IPS DF 19.7 (cell line): ENCODE results near the gene COX8A.
"Not testable (repeated sequence)": the region's sequence is repeated elsewhere in the genome, so short reads cannot be mapped to it uniquely, and the experiment has no call there.

ENCODE experiments used
- DNase-seq: peaks from one replicate; pipeline ENCODE4 v3.0.0-alpha.2; 2013; ENCODE audit warnings: low read depth, low spot score

The COX8A gene, protein sequence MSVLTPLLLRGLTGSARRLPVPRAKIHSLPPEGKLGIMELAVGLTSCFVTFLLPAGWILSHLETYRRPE

GRCh38 chr11:63974259-63975143 is at the start of gene COX8A:
COX8A (plus strand) TSS chr11:63974620; CDS start chr11:63974681, 61 bp downstream.
- peak; percentile 100 for DNase-seq

GRCh38 chr11:63929616-63930015 is 44.8 kb upstream of the COX8A start:
- DNase-seq, result no peak

DNA sequence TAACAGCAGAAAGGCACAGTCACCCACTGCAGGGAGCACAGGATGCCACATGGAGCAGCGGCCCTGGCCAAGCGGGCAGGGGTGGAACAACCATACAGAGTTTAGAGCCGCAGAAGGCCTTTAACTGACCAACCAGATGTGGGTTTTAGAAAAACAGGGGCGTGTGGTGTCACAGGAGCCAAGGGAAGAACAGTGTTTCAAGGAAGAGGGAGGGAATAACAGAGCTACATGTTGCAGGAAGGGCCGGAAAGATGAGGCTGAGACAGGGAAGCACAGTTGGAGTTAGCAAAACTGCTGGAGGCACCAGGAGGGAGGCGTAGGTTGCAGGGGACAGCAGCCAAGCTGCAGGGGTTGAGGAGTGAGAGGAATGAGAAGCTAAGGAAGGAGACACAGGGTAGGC is 43.4 kb upstream of the COX8A start:
- no peak for DNase-seq

- DNase-seq, result no peak
Measured at GRCh38 chr11:63931876-63932275, 42.5 kb upstream of the COX8A start.

GRCh38 chr11:63933459-63933858 is 41.0 kb upstream of the COX8A start:
- DNase-seq, result no peak

- no peak for DNase-seq
Measured at GRCh38 chr11:63937713-63938478, 36.5 kb upstream of the COX8A start.

- DNase-seq, result no peak
Measured at GRCh38 chr11:63938479-63939396, 35.7 kb upstream of the COX8A start, which contains the start of gene NAA40. NAA40 (plus strand) TSS chr11:63939002; CDS start chr11:63939097, 95 bp downstream.

- DNase-seq, result no peak
Measured at GRCh38 chr11:63939397-63939891, 35.0 kb upstream of the COX8A start.

- DNase-seq, result no peak
Measured at GRCh38 chr11:63940786-63941185, 33.6 kb upstream of the COX8A start.

- DNase-seq, result no peak
Measured at GRCh38 chr11:63941901-63942300, 32.5 kb upstream of the COX8A start.

- DNase-seq, result no peak
Measured at GRCh38 chr11:63942803-63943202, 31.6 kb upstream of the COX8A start.

- DNase-seq, result no peak
Measured at GRCh38 chr11:63944987-63945386, 29.4 kb upstream of the COX8A start.

- DNase-seq, result peak; percentile 50
Measured at GRCh38 chr11:63945477-63946163, 28.8 kb upstream of the COX8A start.

DNA sequence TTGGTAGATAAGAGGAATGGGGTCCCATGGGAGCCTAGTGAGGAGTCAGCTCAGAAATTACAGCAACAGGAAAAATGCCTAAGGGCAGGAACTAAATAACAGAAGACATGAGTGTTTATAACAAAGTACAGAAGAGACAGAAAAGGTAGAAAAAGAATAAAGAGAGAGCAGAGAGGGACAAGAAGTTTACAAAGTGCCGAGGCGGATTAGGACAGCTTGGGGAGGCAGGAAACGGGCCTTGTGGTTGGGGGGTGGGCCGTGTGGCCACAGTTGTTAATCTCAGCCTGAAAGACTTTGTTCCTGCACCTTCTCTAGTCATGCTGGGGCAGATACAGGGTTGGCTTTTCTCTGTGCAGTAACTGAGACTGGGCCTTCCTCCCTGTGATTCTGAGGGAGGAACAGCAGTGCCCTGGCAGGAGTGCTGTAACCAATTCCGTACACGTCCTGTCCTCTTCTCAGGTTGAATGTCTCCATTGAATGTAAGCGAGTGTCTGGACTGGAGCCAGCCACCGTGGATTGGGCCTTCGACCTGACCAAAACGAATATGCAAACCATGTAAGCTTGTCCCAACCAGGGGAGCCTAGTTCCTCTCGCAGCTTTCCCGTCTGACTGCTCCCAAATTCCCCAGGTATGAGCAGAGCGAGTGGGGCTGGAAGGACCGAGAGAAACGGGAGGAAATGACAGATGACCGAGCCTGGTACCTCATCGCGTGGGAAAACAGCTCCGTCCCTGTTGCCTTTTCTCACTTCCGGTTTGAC is 22.5 kb upstream of the COX8A start:
- DNase-seq, result no peak

DNA sequence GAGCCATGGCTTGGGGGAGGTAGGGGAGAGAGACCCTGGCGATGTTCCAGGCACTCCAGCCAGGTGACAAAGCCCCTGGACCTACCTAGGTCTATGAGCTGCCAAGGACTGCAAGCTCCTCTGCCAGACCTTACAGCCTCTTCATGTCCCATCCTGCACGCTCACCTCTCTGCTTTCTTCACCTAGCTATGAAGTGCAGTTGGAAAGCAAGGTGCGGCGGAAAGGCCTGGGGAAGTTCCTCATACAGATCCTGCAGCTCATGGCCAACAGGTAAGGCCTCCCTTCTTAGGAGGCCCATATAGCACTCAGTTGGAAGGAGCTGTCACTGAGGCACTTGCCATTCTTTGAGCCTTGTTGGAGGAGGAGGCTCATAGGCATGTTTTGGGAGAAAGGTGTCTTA is 21.9 kb upstream of the COX8A start:
- no peak for DNase-seq

- no peak for DNase-seq
Measured at GRCh38 chr11:63958008-63958407, 16.4 kb upstream of the COX8A start.

GRCh38 chr11:63961608-63962412 is 12.6 kb upstream of the COX8A start:
- DNase-seq, result no peak

GRCh38 chr11:63963895-63964294 is 10.5 kb upstream of the COX8A start:
- not testable (repeated sequence) for DNase-seq

DNA sequence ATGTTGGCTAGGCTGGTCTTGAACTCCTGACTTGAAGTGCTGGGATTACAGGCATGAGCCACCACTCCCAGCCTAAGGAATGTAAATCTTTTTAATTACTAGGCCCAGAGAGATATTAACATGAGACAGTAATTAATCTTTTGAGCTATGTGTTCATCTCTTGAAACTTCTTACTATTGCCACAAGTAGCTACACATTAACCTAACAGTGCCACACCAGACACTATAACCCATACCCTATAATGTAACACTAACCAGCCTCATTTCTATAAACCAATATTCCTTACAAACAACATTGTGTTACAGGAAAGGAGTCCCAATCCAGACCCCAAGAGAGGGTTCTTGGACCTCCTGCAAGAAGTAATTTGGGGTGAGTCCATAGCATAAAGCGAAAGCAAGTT is 8.0 kb upstream of the COX8A start:
- no peak for DNase-seq
